ENCODE results near the gene SNAP23. TPM values are rescaled to one million over a fixed set of nuclear protein-coding genes. Genes with fewer than 3 reads are reported as not detected.

The SNAP23 gene
- total RNA-seq, 1 donor from 2014 or later = 68.4 TPM

GRCh38 chr15:42575188-42576039, 80.0 kb downstream of the SNAP23 start, which contains the start of gene STARD9:
STARD9 (plus strand) TSS chr15:42575606; CDS start chr15:42575716, 110 bp downstream.
- Mint-ChIP-seq H3K9me3 (no peaks in the 10 kb centered on the region), H3K27me3 (peaks cover 39% of the 10 kb centered on the region), H3K4me1 (ENCODE audit: unreplicated experiment) (peaks cover 9% of the 10 kb centered on the region), H3K4me3 (peak within 1 kb of the TSS; percentile 94), H3K36me3 (peaks cover 4% of the 10 kb centered on the region), H3K27ac (peak within 1 kb of the TSS; percentile 71)
- TF ChIP-seq CTCF (conservative IDR thresholded peaks at IDR 0.05) = no peak
- peak; percentile 98 for DNase-seq (ENCODE audit: extremely low spot score, unreplicated experiment)

DNA sequence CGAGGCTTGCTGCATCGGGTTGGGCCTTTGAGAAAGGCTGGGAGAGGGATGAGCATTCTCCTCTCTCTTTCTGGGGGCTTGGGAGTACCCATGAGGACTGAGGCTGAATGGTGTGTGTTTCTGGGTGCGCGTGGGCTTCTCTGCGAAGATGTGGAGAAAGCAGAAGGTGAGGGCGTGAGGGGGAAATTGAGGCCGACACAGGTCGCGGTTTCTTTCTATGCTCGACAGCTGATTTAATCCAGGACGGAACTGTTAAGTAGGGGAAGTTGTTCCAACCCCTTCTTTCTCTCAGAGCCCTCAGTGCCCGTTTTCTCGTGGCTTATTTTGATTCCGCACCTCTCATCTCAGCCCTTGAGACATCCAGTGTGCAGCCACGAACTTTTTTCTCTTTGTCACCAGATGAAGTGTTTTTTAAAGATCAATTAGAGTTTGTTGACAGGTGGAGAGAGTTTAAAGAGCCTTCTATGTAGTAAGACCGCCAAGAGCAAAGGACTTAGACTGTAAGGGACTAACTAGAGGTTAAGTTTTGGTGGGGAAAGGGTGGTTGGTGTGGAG, 80.7 kb downstream of the SNAP23 start:
- peaks cover 4% of the 10 kb centered on the region for H3K36me3 Mint-ChIP-seq
- H3K27me3 Mint-ChIP-seq = peaks cover 45% of the 10 kb centered on the region
- peaks cover 13% of the 10 kb centered on the region for H3K4me1 Mint-ChIP-seq (ENCODE audit: unreplicated experiment)
- H3K27ac Mint-ChIP-seq = peak overlapping the region; percentile 58
- TF ChIP-seq CTCF (conservative IDR thresholded peaks at IDR 0.05) = no peak
- DNase-seq (ENCODE audit: extremely low spot score, unreplicated experiment) = no peak
- H3K9me3 Mint-ChIP-seq = no peaks in the 10 kb centered on the region
- H3K4me3 Mint-ChIP-seq = peak overlapping the region; percentile 94

- H3K4me1 Mint-ChIP-seq (ENCODE audit: unreplicated experiment) = peaks cover 15% of the 10 kb centered on the region
- H3K27ac Mint-ChIP-seq = no peak overlapping the region
- peaks cover 51% of the 10 kb centered on the region for H3K27me3 Mint-ChIP-seq
- peaks cover 4% of the 10 kb centered on the region for H3K36me3 Mint-ChIP-seq
- no peaks in the 10 kb centered on the region for H3K9me3 Mint-ChIP-seq
- peak overlapping the region; percentile 94 for H3K4me3 Mint-ChIP-seq
- no peak for DNase-seq (ENCODE audit: extremely low spot score, unreplicated experiment)
- TF ChIP-seq CTCF (conservative IDR thresholded peaks at IDR 0.05) = no peak
These were observed 81.3 kb downstream of the SNAP23 start for GRCh38 chr15:42576776-42577175.

DNA sequence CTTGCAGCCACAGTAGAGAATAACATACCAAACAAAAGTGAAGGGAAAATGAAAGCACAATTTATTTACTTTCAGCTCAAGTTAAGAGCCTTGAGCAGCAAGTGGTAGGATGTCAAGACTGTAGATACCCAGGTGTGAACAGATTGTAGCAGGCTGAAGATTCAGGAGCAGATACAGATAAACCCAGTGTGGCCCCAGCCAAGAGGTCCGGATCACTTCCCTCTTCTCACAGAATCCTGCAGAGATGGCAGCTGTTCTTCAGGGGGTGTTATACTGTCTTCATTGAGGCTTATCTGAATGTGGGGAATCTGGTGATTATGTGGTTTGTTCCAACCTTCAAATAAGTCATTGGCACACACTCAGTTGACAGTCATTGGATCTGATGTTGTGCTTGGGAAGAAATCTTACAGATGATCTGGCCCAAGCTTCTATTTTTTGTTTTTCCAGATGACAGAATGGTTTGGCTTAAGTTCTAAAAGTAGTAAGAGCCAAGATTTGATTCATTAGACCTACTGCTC, 82.1 kb downstream of the SNAP23 start:
- TF ChIP-seq CTCF (conservative IDR thresholded peaks at IDR 0.05) = no peak
- H3K4me3 Mint-ChIP-seq = no peak overlapping the region
- DNase-seq (ENCODE audit: extremely low spot score, unreplicated experiment) = no peak
- H3K9me3 Mint-ChIP-seq = no peaks in the 10 kb centered on the region
- peaks cover 4% of the 10 kb centered on the region for H3K36me3 Mint-ChIP-seq
- H3K27me3 Mint-ChIP-seq = peaks cover 57% of the 10 kb centered on the region
- H3K4me1 Mint-ChIP-seq (ENCODE audit: unreplicated experiment) = peaks cover 15% of the 10 kb centered on the region
- H3K27ac Mint-ChIP-seq = no peak overlapping the region

DNA sequence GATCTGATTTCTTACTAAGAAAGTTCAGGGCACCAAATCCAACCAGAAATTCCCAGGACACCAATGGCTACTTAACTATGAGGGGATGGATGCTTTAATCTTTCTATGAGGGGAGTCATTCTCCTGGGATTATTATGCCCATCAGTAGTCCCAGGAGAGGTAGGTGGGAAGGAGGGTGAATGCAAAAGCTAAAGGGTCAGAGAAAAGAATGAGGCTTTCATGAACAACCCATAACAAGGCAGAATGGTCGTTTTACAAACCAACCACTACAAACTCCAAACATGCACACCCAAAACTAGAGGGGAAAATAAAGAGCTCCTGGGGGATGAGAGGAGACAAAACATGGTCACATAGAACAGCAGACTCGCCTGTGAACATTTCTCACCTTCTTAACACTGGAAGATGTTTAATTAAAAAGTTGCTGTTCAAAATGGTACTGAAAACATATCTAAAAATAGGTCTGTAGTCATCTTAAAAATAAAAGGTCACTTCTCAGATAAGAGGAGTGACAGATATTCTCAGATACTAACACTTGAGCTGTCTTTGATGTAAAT, 83.6 kb downstream of the SNAP23 start:
- DNase-seq (ENCODE audit: extremely low spot score, unreplicated experiment) = no peak
- Mint-ChIP-seq H3K4me1 (ENCODE audit: unreplicated experiment) (peaks cover 29% of the 10 kb centered on the region), H3K27ac (no peak overlapping the region), H3K27me3 (peaks cover 66% of the 10 kb centered on the region), H3K9me3 (no peaks in the 10 kb centered on the region), H3K36me3 (peaks cover 4% of the 10 kb centered on the region), H3K4me3 (peak overlapping the region; percentile 20)
- no peak for TF ChIP-seq CTCF (conservative IDR thresholded peaks at IDR 0.05)

Data from type B pancreatic cell (in vitro differentiated cells).